Vagina (tissue), 2 donors: ENCODE results near the gene PTK6.

Experiments used
- CTCF ChIP-seq, 3 experiments: fragments of 450-650 bp in 2 of 3; fragments of 200-600 bp in 1 of 3; sonication (generic) in 1 of 3; IDR thresholded peaks; one replicate each; pipeline ENCODE4 v1.5.1; 2017 to 2019; ENCODE audit warnings: antibody characterized with exemption in 3 of 3, mild to moderate bottlenecking in 2 of 3, moderate library complexity in 2 of 3
- POLR2A ChIP-seq, 2 donors: fragments of 450-650 bp; IDR thresholded peaks; one replicate each; pipeline ENCODE4 v1.6.1; 2017; ENCODE audit warnings: antibody characterized with exemption in 2 of 2, mild to moderate bottlenecking in 2 of 2, moderate library complexity in 2 of 2
- POLR2AphosphoS5 ChIP-seq, 2 donors: sonication (generic); formaldehyde crosslinking; IDR thresholded peaks; one replicate each; pipeline ENCODE4 v1.9.0; 2017; ENCODE audit warnings: antibody characterized with exemption in 2 of 2, mild to moderate bottlenecking in 2 of 2, low read depth in 1 of 2; ENCODE audit not compliant: insufficient read depth in 1 of 2

- TF ChIP-seq CTCF (IDR thresholded peaks at IDR 0.05) (no peak), POLR2AphosphoS5 (IDR thresholded peaks at IDR 0.05; ENCODE audit: insufficient read depth in 1 of 2, low read depth in 1 of 2) (no peak), POLR2A (IDR thresholded peaks at IDR 0.05) (no peak)
Measured at GRCh38 chr20:63499338-63499969, 37.7 kb downstream of the PTK6 start.
